ENCODE results near the gene MIPEP. TPM values are rescaled to one million over a fixed set of nuclear protein-coding genes. Genes with fewer than 3 reads are reported as not detected.
A peak's percentile ranks its signal among the peaks of the same experiment; 100 is the strongest.
"Not testable (repeated sequence)": the region's sequence is repeated elsewhere in the genome, so short reads cannot be mapped to it uniquely, and the experiment has no call there.

The MIPEP gene
- total RNA-seq, 2 experiments from 2014 or later, result 17.2 to 18.5 TPM

DNA sequence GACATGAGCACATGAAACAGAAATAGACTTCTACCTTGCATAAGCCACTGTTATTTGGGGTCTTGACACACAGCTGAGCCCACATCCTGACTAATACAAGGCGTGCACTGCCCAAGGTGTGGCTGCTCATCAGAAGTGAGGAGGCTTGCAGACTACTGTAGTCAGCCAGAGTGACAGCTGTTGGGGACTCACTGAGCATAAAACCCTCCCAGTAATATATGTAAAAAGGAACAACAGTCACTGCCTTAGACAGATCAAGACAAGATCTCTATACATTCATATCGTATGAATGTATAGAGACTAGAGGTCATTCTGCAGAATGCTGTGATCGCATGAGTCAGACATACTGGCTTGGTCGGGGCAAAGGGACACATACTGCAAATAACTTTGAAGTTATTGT lies 12.2 kb upstream of the MIPEP start:
- ATAC-seq (peak; percentile 62), DNase-seq (peak; percentile 17)
- H3K36me3 Mint-ChIP-seq (ENCODE audit: low read depth), result no peaks in the 10 kb centered on the region
- TF ChIP-seq, protein P1, sequence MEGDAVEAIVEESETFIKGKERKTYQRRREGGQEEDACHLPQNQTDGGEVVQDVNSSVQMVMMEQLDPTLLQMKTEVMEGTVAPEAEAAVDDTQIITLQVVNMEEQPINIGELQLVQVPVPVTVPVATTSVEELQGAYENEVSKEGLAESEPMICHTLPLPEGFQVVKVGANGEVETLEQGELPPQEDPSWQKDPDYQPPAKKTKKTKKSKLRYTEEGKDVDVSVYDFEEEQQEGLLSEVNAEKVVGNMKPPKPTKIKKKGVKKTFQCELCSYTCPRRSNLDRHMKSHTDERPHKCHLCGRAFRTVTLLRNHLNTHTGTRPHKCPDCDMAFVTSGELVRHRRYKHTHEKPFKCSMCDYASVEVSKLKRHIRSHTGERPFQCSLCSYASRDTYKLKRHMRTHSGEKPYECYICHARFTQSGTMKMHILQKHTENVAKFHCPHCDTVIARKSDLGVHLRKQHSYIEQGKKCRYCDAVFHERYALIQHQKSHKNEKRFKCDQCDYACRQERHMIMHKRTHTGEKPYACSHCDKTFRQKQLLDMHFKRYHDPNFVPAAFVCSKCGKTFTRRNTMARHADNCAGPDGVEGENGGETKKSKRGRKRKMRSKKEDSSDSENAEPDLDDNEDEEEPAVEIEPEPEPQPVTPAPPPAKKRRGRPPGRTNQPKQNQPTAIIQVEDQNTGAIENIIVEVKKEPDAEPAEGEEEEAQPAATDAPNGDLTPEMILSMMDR (IDR thresholded peaks at IDR 0.05), result no peak
- intact Hi-C loops (cut with micrococcal nuclease), result no loop called here
- peaks cover 25% of the 10 kb centered on the region for H3K27me3 Mint-ChIP-seq
- no peak overlapping the region for H3K4me3 Mint-ChIP-seq
- CTCF ChIA-PET, result interaction anchor here (1.2 kb wide), 2 partner anchors 10 to 65 kb away, joined by 3 read pairs; no protein-coding TSS in a partner anchor
- no peak overlapping the region for H3K27ac Mint-ChIP-seq
- H3K9me3 Mint-ChIP-seq, result no peaks in the 10 kb centered on the region
- POLR2A ChIA-PET, result no interaction called here
- H3K4me1 Mint-ChIP-seq (ENCODE audit: low read depth), result no peaks in the 10 kb centered on the region

DNA sequence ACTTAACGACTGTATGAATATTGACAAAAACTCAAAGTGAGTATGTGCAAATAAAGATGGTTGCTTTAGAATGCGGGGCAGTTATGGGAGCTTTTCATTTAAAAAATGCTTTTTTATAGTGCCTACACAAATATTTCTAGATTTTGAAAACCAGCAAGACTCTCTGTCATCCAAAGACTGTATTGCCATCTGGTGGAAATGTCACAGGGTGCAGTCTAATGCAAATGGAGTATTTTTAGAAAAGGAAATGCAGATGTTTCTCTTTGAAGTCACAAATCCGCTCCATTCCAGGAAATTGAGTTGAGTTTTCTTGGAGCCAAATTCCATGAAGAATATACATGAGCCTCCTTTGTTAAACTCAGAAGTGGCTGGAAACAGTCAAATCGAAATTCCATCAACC lies 10.4 kb upstream of the MIPEP start:
- no peak overlapping the region for H3K27ac Mint-ChIP-seq
- no peak overlapping the region for H3K4me3 Mint-ChIP-seq
- CTCF ChIA-PET, result interaction anchor here (0.8 to 1.5 kb wide), 3 partner anchors 10 to 23 kb away, joined by 3 to 6 read pairs (median 3); partner anchors contain the start of gene MIPEP
- peaks cover 24% of the 10 kb centered on the region for H3K27me3 Mint-ChIP-seq
- intact Hi-C loops (cut with micrococcal nuclease), result no loop called here
- POLR2A ChIA-PET, result no interaction called here
- TF ChIP-seq, protein P1 (IDR thresholded peaks at IDR 0.05), result peak; percentile 33
- peak; percentile 62 for ATAC-seq
- no peaks in the 10 kb centered on the region for H3K9me3 Mint-ChIP-seq
- no peaks in the 10 kb centered on the region for H3K36me3 Mint-ChIP-seq (ENCODE audit: low read depth)
- no peaks in the 10 kb centered on the region for H3K4me1 Mint-ChIP-seq (ENCODE audit: low read depth)
- DNase-seq, result no peak

GRCh38 chr13:23898101-23898500 lies 8.9 kb upstream of the MIPEP start:
- ChIA-PET CTCF (no interaction called here), POLR2A (interaction anchor here (0.6 kb wide), 1 partner anchor 435 kb away, joined by 5 read pairs; no protein-coding TSS in a partner anchor)
- Mint-ChIP-seq H3K4me1 (ENCODE audit: low read depth) (no peaks in the 10 kb centered on the region), H3K9me3 (no peaks in the 10 kb centered on the region), H3K4me3 (no peak overlapping the region), H3K27ac (no peak overlapping the region), H3K27me3 (peaks cover 15% of the 10 kb centered on the region), H3K36me3 (ENCODE audit: low read depth) (no peaks in the 10 kb centered on the region)
- intact Hi-C loops (cut with micrococcal nuclease), result no loop called here
- no peak for ATAC-seq
- TF ChIP-seq, protein P1 (IDR thresholded peaks at IDR 0.05), result no peak
- no peak for DNase-seq

GRCh38 chr13:23897452-23897919 lies 8.3 kb upstream of the MIPEP start, which contains the start of gene C1QTNF9B:
TSS of gene C1QTNF9B (minus strand) at chr13:23897502.
- POLR2A ChIA-PET, result interaction anchor here (0.6 kb wide), 1 partner anchor 435 kb away, joined by 5 read pairs; no protein-coding TSS in a partner anchor
- CTCF ChIA-PET; intact Hi-C loops (cut with micrococcal nuclease); ATAC-seq; H3K36me3 Mint-ChIP-seq (ENCODE audit: low read depth); DNase-seq; H3K27me3 Mint-ChIP-seq; H3K27ac Mint-ChIP-seq; H3K9me3 Mint-ChIP-seq; H3K4me1 Mint-ChIP-seq (ENCODE audit: low read depth); H3K4me3 Mint-ChIP-seq: not testable (repeated sequence)

- POLR2A ChIA-PET, H3K4me3 Mint-ChIP-seq, H3K27ac Mint-ChIP-seq: not testable (repeated sequence)
These were observed 5.5 kb upstream of the MIPEP start for GRCh38 chr13:23894746-23895145.

DNA sequence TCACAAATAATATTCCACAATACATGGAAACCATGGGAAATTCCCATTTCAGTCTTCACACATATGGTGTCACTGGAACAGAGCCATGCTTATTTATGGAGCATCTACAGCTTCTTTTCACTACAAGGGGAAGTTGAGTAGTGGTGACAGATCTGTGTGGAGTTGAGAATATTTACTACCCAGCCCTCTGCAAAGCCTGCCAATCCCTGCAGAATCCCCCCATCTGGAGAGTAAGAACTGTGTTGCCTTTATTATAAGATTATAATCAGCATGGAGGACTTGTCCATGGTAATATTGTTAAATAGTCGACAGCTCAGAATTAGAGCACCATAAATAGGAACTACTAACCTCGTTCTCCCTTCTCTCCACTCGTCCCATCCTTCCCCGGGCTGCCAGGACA lies 4.6 kb upstream of the MIPEP start:
- H3K4me1 Mint-ChIP-seq (ENCODE audit: low read depth); POLR2A ChIA-PET; H3K9me3 Mint-ChIP-seq; H3K27me3 Mint-ChIP-seq; H3K36me3 Mint-ChIP-seq (ENCODE audit: low read depth); H3K27ac Mint-ChIP-seq; H3K4me3 Mint-ChIP-seq; DNase-seq; CTCF ChIA-PET; ATAC-seq: not testable (repeated sequence)
- intact Hi-C loops (cut with micrococcal nuclease), result loop anchor here (5.0 kb wide), 1 partner anchor 429 kb away; no protein-coding TSS in a partner anchor

More at GRCh38 chr13:23894746-23895145, 5.5 kb upstream of the MIPEP start:
- H3K4me1 Mint-ChIP-seq (ENCODE audit: low read depth); H3K27me3 Mint-ChIP-seq; H3K36me3 Mint-ChIP-seq (ENCODE audit: low read depth); CTCF ChIA-PET; ATAC-seq; H3K9me3 Mint-ChIP-seq; DNase-seq: not testable (repeated sequence)
- intact Hi-C loops (cut with micrococcal nuclease), result loop anchor here (5.0 kb wide), 1 partner anchor 428 kb away; no protein-coding TSS in a partner anchor
